CD8-positive, alpha-beta memory T cell (primary cell): Measurements from ENCODE around the gene GRM8. TPM values are rescaled to one million over a fixed set of nuclear protein-coding genes. Genes with fewer than 3 reads are reported as not detected.

Experiments used
- CTCF ChIA-PET: fragments of 350-600 bp; sonication (Branson Sonifier 250); formaldehyde crosslinking; loops from one replicate; lab custom pipeline; 2021; ENCODE audit warnings: antibody characterized with exemption; lab: Charles Lee
- POLR2A ChIA-PET: fragments of 350-600 bp; sonication (Branson Sonifier 250); formaldehyde crosslinking; loops from one replicate; lab custom pipeline; 2021; ENCODE audit warnings: antibody characterized with exemption; lab: Charles Lee
- DNase-seq, 5 donors: peaks; one replicate each; pipeline versions ENCODE4 v3.0.0 to v3.0.0-alpha.2; 2020 to 2022; ENCODE audit warnings: mixed read lengths in 1 of 5
- H3K27ac ChIP-seq: one replicate; pipeline ENCODE4 v1.7.0; 2013; ENCODE audit warnings: low read depth, mild to moderate bottlenecking, low read length, moderate library complexity
- H3K27me3 ChIP-seq: 2 replicates; pipeline ENCODE4 v1.7.0; 2013; ENCODE audit warnings: low read length, mild to moderate bottlenecking; ENCODE audit not compliant: insufficient read depth, poor library complexity, severe bottlenecking
- H3K36me3 ChIP-seq: 2 replicates; pipeline ENCODE4 v1.7.0; 2013; ENCODE audit warnings: mild to moderate bottlenecking, low read length, moderate library complexity; ENCODE audit not compliant: insufficient read depth
- H3K4me1 ChIP-seq: 2 replicates; pipeline ENCODE4 v1.7.0; 2013; ENCODE audit warnings: mild to moderate bottlenecking, low read length, moderate library complexity; ENCODE audit not compliant: insufficient read depth
- H3K4me3 ChIP-seq: 2 replicates; pipeline ENCODE4 v1.7.0; 2013; ENCODE audit warnings: mild to moderate bottlenecking, low read length
- H3K9me3 ChIP-seq: 2 replicates; pipeline ENCODE4 v1.7.0; 2013; ENCODE audit warnings: mild to moderate bottlenecking, low read length
- H3K27ac Mint-ChIP-seq, 8 donors: one replicate each; pipeline ENCODE4 v1.8.0; 2020 to 2021; ENCODE audit warnings: mixed read lengths in 8 of 8, mild to moderate bottlenecking in 6 of 8, inconsistent platforms in 3 of 8, moderate library complexity in 3 of 8
- H3K27me3 Mint-ChIP-seq, 2 donors: one replicate each; pipeline ENCODE4 v1.8.0; 2020 to 2021; ENCODE audit warnings: mixed read lengths in 2 of 2, mild to moderate bottlenecking in 1 of 2, moderate library complexity in 1 of 2
- H3K36me3 Mint-ChIP-seq, 3 donors: one replicate each; pipeline ENCODE4 v1.8.0; 2020 to 2021; ENCODE audit warnings: mixed read lengths in 3 of 3, inconsistent platforms in 1 of 3, mild to moderate bottlenecking in 1 of 3
- H3K4me1 Mint-ChIP-seq, 3 donors: one replicate each; pipeline ENCODE4 v1.8.0; 2020 to 2021; ENCODE audit warnings: mixed read lengths in 3 of 3, inconsistent platforms in 1 of 3, mild to moderate bottlenecking in 1 of 3
- H3K4me3 Mint-ChIP-seq, 7 donors: one replicate each; pipeline ENCODE4 v1.8.0; 2020 to 2021; ENCODE audit warnings: mixed read lengths in 7 of 7, mild to moderate bottlenecking in 6 of 7, moderate library complexity in 4 of 7, inconsistent platforms in 2 of 7
- H3K9me3 Mint-ChIP-seq, 5 donors: one replicate each; pipeline ENCODE4 v1.8.0; 2020 to 2022; ENCODE audit warnings: mixed read lengths in 5 of 5, mild to moderate bottlenecking in 3 of 5, moderate library complexity in 2 of 5, inconsistent platforms in 1 of 5
- polyA plus RNA-seq: library from polyadenylated mRNA; unstranded; fragments of 300-500 nt; fragmentation: Illumina TruSeq; gene quantifications from one replicate; pipeline ENCODE4 v1.2.3, GENCODE V29; 2021
- total RNA-seq, 2 experiments: library from RNA; stranded (reverse); gene quantifications; one replicate each; pipeline ENCODE4 v1.2.3, GENCODE V29; 2021

Gene GRM8
- total and polyA plus RNA-seq, 3 experiments from 2014 or later, result not detected

DNA sequence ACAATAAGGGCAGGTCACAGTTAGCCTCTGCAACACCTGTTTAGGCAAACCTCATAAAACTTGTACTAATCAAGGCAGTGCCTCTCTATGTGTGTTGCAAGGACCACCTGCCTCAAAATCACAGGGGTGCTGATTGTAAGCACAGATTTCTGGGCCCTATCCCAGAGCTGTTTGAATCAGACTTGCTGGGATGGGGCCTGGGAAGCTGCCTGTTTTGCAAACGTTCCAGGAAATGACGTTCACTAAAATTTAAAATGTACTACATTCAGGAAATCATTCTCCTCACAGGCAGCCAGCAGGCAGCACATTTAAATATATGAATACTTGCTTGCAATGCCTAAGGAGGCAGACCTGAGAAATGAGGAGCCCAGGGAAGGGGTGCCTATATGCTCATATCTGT, 4.3 kb upstream of the GRM8 start:
- H3K27me3 Mint-ChIP-seq, result peaks cover 19 to 67% of the 10 kb centered on the region in 2 donors
- H3K36me3 Mint-ChIP-seq, result peaks cover 0 to 2% (median 0%) of the 10 kb centered on the region in 3 donors
- peaks cover 5% of the 10 kb centered on the region for H3K4me1 ChIP-seq
- no peak overlapping the region for H3K4me3 Mint-ChIP-seq
- peaks cover 12 to 26% (median 17%) of the 10 kb centered on the region in 3 donors for H3K4me1 Mint-ChIP-seq
- POLR2A ChIA-PET, result no interaction called here
- H3K4me3 ChIP-seq, result no peak overlapping the region
- no peaks in the 10 kb centered on the region for H3K36me3 ChIP-seq
- no peak overlapping the region for H3K27ac Mint-ChIP-seq
- H3K27ac ChIP-seq, result no peak overlapping the region
- peaks cover 0 to 2% (median 0%) of the 10 kb centered on the region in 5 donors for H3K9me3 Mint-ChIP-seq
- no peak for DNase-seq
- CTCF ChIA-PET, result no interaction called here
- H3K27me3 ChIP-seq, result peaks cover 14% of the 10 kb centered on the region
- no peaks in the 10 kb centered on the region for H3K9me3 ChIP-seq

DNA sequence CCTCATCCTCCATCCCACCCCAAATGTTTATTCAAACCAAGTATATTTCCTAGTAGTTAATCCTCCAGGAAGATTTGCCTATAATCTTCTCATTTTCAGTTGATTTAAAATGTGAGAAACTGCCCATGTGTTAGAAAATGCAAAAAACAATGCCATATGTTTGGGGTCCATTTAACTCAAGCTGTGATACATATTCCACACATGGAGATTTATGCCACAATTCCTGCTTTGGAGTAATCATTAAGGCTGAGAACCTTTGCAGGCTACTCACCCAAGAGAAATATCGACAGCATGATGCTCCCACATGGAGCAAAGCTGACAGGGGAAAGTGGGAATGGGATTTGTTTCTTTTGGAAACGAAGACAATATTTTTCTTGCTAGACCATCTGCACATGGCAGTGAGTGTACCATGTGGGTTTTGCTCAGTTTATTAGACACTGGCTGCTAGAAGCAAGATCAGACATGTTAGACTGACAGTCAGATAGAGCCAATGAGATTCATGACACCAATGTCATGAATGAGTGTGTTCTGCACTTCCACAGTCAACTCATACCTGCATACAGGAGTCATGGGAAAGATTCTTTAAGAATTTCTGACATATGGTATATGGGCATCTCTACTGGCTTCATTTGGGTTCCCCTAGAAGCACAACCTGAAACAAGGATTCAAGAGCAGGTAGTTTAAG, 3.4 kb upstream of the GRM8 start:
- no peak overlapping the region for H3K27ac Mint-ChIP-seq
- H3K36me3 Mint-ChIP-seq, result peaks cover 0 to 2% (median 0%) of the 10 kb centered on the region in 3 donors
- H3K36me3 ChIP-seq, result no peaks in the 10 kb centered on the region
- H3K4me3 ChIP-seq, result no peak overlapping the region
- H3K27ac ChIP-seq, result no peak overlapping the region
- ChIA-PET CTCF (no interaction called here), POLR2A (no interaction called here)
- no peak for DNase-seq
- peaks cover 11% of the 10 kb centered on the region for H3K4me1 ChIP-seq
- peaks cover 0 to 2% (median 0%) of the 10 kb centered on the region in 5 donors for H3K9me3 Mint-ChIP-seq
- H3K4me1 Mint-ChIP-seq, result peaks cover 14 to 31% (median 23%) of the 10 kb centered on the region in 3 donors
- peaks cover 21% of the 10 kb centered on the region for H3K27me3 ChIP-seq
- peaks cover 21 to 64% of the 10 kb centered on the region in 2 donors for H3K27me3 Mint-ChIP-seq
- H3K4me3 Mint-ChIP-seq, result no peak overlapping the region
- H3K9me3 ChIP-seq, result no peaks in the 10 kb centered on the region

DNA sequence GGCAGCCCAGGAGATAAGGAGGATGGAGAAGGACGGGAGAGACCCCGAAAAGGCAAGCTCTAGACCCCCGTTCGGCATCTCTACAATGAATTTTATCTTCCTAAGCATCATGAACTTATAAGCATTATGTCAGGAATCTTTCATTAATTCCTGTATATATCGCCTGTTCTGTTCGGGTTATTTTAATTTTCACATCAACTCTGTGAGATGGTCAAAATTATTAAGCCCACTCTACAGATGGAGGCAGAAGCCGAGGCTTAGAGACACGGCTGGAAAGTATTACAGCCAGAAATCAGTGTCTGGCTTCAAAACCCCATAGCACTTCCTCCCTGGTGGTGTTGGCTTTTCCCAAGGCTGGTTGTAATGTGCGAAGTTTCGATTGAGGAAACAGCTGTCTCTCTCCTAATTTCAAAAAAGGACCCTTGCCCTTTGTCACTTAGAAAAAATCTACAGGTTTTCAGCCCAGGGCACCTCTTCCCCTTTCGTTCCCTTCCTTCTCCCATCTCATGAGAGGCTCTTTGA, 1.5 kb upstream of the GRM8 start:
- POLR2A ChIA-PET, result interaction anchor here (1.0 kb wide), 1 partner anchor 138 kb away, joined by 3 read pairs; the partner anchor contains the start of gene ZNF800
- H3K9me3 Mint-ChIP-seq, result peaks cover 0 to under 1% (median 0%) of the 10 kb centered on the region in 5 donors
- CTCF ChIA-PET, result interaction anchor here (0.7 to 1.7 kb wide), 6 partner anchors 10 to 43 kb away, joined by 3 to 6 read pairs (median 4); no protein-coding TSS in a partner anchor
- H3K27ac Mint-ChIP-seq, result peak overlapping the region in 1 of 8 donors; percentile 57
- DNase-seq, result no peak
- H3K27me3 Mint-ChIP-seq, result peaks cover 28 to 73% of the 10 kb centered on the region in 2 donors
- Histone ChIP-seq H3K36me3 (no peaks in the 10 kb centered on the region), H3K4me1 (peaks cover 14% of the 10 kb centered on the region), H3K27me3 (peaks cover 40% of the 10 kb centered on the region), H3K4me3 (no peak overlapping the region), H3K27ac (no peak overlapping the region), H3K9me3 (no peaks in the 10 kb centered on the region)
- H3K36me3 Mint-ChIP-seq, result peaks cover 0 to 2% (median 0%) of the 10 kb centered on the region in 3 donors
- peaks cover 18 to 34% (median 32%) of the 10 kb centered on the region in 3 donors for H3K4me1 Mint-ChIP-seq
- H3K4me3 Mint-ChIP-seq, result peak overlapping the region; percentile 83 to 96 (median 88)

GRCh38 chr7:127253281-127254162, 781 bp upstream of the GRM8 start:
- H3K9me3 ChIP-seq, result no peaks in the 10 kb centered on the region
- peaks cover 43% of the 10 kb centered on the region for H3K27me3 ChIP-seq
- peak; percentile 22 to 61 (median 40) for DNase-seq
- ChIA-PET POLR2A (interaction anchor here (1.0 kb wide), 1 partner anchor 139 kb away, joined by 3 read pairs; the partner anchor contains the start of gene ZNF800), CTCF (interaction anchor here (0.7 to 1.7 kb wide), 5 partner anchors 9 to 29 kb away, joined by 3 to 6 read pairs (median 4); no protein-coding TSS in a partner anchor)
- peak overlapping the region in 1 of 8 donors; percentile 57 for H3K27ac Mint-ChIP-seq
- H3K27ac ChIP-seq, result no peak overlapping the region
- H3K4me1 Mint-ChIP-seq, result peaks cover 18 to 32% (median 32%) of the 10 kb centered on the region in 3 donors
- H3K27me3 Mint-ChIP-seq, result peaks cover 28 to 78% of the 10 kb centered on the region in 2 donors
- peaks cover 0 to 2% (median 0%) of the 10 kb centered on the region in 3 donors for H3K36me3 Mint-ChIP-seq
- H3K4me3 Mint-ChIP-seq, result peak overlapping the region; percentile 83 to 96 (median 88)
- peak overlapping the region; percentile 59 for H3K4me3 ChIP-seq
- H3K9me3 Mint-ChIP-seq, result no peaks in the 10 kb centered on the region
- peaks cover 14% of the 10 kb centered on the region for H3K4me1 ChIP-seq
- H3K36me3 ChIP-seq, result no peaks in the 10 kb centered on the region

- H3K27ac ChIP-seq, result no peak overlapping the region
- CTCF ChIA-PET, result no interaction called here
- peak overlapping the region in 2 of 8 donors; percentile 27 to 55 for H3K27ac Mint-ChIP-seq
- H3K4me1 Mint-ChIP-seq, result peaks cover 14 to 29% (median 26%) of the 10 kb centered on the region in 3 donors
- H3K27me3 ChIP-seq, result peaks cover 43% of the 10 kb centered on the region
- H3K9me3 Mint-ChIP-seq, result no peaks in the 10 kb centered on the region
- peak overlapping the region; percentile 57 for H3K4me3 ChIP-seq
- no peaks in the 10 kb centered on the region for H3K36me3 ChIP-seq
- no peak for DNase-seq
- peaks cover 0 to 2% (median 0%) of the 10 kb centered on the region in 3 donors for H3K36me3 Mint-ChIP-seq
- peaks cover 14% of the 10 kb centered on the region for H3K4me1 ChIP-seq
- POLR2A ChIA-PET, result no interaction called here
- no peaks in the 10 kb centered on the region for H3K9me3 ChIP-seq
- H3K4me3 Mint-ChIP-seq, result peak overlapping the region; percentile 82 to 90 (median 85)
- peaks cover 37 to 82% of the 10 kb centered on the region in 2 donors for H3K27me3 Mint-ChIP-seq
Observed at GRCh38 chr7:127252377-127252713, 396 bp downstream of the GRM8 start.

DNA sequence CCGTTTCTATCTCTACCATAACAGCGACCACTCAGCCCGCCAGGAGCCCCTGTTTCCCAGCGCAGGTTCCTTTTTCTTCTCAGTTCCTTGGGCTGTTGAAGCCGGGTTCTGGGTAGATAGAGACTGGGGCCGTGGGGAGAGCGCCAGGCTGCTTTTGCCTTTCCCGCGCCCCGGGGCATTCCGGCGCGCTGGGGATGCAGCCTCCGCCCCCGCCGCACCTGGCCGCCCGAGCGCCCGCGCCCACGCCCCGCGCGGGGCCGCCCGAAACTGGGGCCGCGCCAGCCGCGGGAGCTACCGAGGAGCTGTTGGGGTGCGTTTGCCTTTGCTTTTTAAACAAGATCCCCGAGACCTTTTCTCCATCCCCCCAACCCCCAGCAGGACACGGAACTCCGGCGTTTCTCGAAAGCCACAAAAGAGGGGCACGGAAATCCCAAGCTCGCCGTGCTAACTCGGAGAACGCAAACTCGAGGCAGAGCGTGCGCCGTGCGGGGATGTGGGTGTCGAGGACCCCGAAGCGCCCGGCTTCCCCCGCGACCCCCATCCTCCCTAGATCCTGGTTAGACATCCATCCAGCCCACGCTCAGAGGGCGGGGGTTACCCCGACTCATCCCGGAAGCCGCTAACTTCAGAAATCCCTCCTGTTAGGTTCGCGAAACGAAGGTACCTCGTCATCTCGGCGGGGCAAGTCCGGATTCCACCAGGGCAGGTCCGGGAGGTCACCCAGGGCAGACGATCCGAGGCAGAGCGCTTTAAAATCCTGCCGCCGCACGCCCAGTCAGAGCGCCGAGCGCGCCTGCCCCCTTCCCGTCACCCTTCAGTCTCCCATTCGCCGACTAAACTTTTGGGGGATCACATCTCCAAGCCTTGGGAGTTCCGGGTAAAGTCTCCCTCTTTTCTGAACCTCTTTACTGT, 1.0 kb downstream of the GRM8 start:
- no peaks in the 10 kb centered on the region for H3K36me3 ChIP-seq
- ChIA-PET POLR2A (no interaction called here), CTCF (no interaction called here)
- no peak for DNase-seq
- peaks cover 14% of the 10 kb centered on the region for H3K4me1 ChIP-seq
- no peak overlapping the region for H3K27ac ChIP-seq
- H3K27me3 ChIP-seq, result peaks cover 43% of the 10 kb centered on the region
- Mint-ChIP-seq H3K27ac (peak overlapping the region in 2 of 8 donors; percentile 27 to 55), H3K36me3 (peaks cover 0 to 2% (median 0%) of the 10 kb centered on the region in 3 donors), H3K27me3 (peaks cover 36 to 81% of the 10 kb centered on the region in 2 donors), H3K4me3 (peak overlapping the region; percentile 82 to 90 (median 85)), H3K9me3 (no peaks in the 10 kb centered on the region), H3K4me1 (peaks cover 14 to 29% (median 26%) of the 10 kb centered on the region in 3 donors)
- no peaks in the 10 kb centered on the region for H3K9me3 ChIP-seq
- H3K4me3 ChIP-seq, result peak overlapping the region; percentile 57

DNA sequence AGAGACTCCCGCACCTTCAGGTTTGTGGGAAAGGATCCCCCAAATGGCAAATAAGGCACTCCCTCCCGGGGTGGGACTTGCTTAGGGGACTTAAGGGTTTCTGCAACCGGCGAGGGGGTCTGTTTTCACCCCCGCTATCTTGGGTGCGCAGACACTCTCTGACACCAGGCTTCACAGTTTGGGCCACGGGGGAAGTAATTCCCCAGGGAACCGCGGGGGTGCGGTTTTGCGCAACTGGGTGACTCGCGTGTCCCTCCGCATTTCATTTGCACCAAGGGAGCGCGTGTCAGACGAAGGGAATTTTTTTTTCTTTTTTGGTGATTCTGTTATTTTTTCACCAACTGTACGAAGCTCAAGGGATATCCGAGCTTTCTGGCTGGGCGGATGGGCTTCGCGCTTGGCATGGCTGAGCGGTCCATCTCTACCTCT, 1.7 kb downstream of the GRM8 start:
- no peaks in the 10 kb centered on the region for H3K9me3 ChIP-seq
- Mint-ChIP-seq H3K27ac (no peak overlapping the region), H3K4me1 (peaks cover 14 to 29% (median 26%) of the 10 kb centered on the region in 3 donors), H3K36me3 (peaks cover 0 to 2% (median 0%) of the 10 kb centered on the region in 3 donors), H3K9me3 (no peaks in the 10 kb centered on the region), H3K4me3 (peak overlapping the region; percentile 15 to 63 (median 58)), H3K27me3 (peaks cover 36 to 77% of the 10 kb centered on the region in 2 donors)
- CTCF ChIA-PET, result interaction anchor here (0.9 kb wide), 1 partner anchor 11 kb away, joined by 3 read pairs; no protein-coding TSS in a partner anchor
- no peak overlapping the region for H3K27ac ChIP-seq
- peaks cover 43% of the 10 kb centered on the region for H3K27me3 ChIP-seq
- no peaks in the 10 kb centered on the region for H3K36me3 ChIP-seq
- H3K4me3 ChIP-seq, result no peak overlapping the region
- POLR2A ChIA-PET, result no interaction called here
- peaks cover 14% of the 10 kb centered on the region for H3K4me1 ChIP-seq
- no peak for DNase-seq
